Kidney glomerular epithelial cell (primary cell): ENCODE results near the gene CFAP46.
"Not testable (repeated sequence)": the region's sequence is repeated elsewhere in the genome, so short reads cannot be mapped to it uniquely, and the experiment has no call there.

Experiments used
- DNase-seq: peaks from one replicate; lab custom pipeline; 2025; lab: John Stamatoyannopoulos, UW

Gene CFAP46

DNA sequence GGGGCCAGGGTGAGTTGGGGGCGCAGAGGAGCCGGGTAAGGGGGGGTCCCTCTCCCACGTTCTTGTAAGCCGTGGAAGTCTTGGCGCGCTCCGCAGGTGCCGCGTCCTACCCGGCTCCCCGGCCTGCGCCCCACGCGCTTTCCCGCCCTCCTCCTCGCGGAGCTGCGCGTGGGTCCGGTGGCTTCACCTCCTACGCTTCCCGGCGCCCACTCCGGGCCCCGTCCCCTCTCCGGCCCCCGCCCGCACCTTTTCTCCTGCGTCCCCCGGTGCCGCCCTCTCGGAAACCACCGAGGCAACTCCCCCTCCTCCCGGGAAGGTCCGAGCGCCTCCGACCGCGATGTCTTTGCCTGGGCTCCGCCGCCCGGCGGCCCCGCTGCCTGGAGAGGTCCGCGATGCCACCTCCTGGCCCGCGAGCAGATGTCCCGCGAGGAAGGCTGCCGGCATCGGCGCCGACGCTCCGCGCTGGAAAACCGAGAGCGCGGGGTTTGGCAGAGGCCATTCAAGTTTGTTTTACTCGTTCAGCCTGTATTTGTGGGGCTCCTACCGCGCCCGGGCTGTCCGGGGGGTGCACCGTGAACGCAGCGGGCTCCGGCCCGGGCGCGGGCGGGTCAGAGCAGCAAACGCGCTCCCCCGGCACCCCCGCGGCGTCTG, 154.1 kb downstream of the CFAP46 start:
- peak; percentile 18 for DNase-seq

DNA sequence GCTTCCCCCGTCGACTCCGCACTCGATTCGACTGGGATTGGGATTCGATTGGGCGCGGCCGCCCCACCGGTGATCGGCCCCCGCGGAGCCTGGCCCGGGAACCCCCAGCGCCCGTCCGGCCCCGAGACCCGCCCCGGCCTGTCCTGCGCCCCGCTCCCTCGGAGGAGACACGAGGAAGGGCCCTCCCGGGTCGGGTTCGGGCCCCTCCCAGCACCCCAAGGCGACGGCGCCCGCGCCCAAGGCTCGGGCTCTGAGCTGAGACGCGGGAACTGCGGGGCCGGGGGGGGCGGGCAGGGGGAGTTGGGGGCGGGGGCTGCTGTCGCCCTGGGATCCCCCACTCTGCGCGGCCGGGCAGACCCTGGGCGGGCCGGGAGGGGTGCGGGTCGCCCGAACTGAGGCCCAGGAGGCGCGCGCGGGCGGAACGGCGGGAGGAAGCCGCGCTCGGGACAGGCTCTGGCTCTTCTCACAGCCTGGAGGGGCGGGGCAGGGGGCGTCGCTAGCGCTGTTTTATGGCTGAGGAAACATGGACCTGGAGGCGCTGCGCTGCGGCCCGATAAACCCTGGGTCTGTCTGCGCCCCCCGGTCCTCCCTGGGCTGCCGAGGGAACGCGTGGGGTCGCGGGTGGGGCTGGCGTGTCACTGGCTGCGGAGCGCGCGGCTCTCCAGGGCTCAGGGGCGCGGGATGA, 154.7 kb downstream of the CFAP46 start:
- no peak for DNase-seq

DNA sequence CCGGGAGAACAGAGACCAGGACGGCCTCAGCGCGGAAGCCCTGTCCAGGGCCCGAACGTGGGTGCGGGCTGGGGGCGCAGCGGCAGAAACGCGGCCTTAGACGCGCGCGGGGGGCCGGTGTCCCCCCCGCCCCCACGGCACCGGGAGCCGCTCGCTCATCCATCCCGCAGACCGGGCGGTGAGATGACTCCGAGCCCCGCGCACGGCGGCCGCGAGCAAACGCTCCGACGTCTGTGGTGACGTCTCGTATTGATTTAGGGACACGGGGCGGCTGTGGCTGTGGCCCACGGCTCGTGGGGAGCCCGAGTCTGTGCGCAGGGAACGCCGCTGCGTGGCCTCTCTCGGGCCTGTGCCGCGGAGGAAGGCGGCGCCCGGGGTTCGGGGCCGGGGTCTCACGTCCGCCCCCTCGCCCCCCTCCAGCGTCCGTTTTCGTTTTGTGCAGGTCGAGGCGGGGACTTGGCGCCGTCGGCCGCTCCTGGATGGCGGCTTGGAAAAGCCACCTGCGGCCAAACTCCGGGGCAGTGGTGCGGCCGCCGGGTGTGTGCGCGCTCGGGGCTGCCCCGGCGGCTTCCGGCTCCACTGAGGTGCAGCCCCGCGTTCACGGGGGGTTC, 155.4 kb downstream of the CFAP46 start:
- no peak for DNase-seq

DNA sequence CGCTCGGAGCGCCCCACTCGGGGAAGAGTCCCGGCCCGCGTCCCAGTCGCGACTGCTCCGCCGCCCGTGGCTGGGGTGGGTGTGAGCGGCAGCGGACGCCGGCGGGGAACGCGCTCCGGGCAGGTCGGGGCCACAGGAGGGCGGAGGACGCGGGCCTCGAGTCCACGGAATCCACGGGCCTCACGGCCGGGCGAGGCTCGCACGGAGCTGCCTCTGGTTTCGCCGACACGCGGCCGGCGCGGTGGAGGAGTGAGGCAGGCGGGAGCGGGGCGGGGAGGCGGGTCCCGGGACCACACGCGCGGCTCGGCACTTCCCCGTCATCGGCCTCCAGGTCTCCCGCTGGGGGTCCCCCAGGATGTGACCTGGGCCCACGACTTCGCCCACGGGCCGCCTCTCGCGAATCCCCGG, 155.9 kb downstream of the CFAP46 start:
- no peak for DNase-seq

DNA sequence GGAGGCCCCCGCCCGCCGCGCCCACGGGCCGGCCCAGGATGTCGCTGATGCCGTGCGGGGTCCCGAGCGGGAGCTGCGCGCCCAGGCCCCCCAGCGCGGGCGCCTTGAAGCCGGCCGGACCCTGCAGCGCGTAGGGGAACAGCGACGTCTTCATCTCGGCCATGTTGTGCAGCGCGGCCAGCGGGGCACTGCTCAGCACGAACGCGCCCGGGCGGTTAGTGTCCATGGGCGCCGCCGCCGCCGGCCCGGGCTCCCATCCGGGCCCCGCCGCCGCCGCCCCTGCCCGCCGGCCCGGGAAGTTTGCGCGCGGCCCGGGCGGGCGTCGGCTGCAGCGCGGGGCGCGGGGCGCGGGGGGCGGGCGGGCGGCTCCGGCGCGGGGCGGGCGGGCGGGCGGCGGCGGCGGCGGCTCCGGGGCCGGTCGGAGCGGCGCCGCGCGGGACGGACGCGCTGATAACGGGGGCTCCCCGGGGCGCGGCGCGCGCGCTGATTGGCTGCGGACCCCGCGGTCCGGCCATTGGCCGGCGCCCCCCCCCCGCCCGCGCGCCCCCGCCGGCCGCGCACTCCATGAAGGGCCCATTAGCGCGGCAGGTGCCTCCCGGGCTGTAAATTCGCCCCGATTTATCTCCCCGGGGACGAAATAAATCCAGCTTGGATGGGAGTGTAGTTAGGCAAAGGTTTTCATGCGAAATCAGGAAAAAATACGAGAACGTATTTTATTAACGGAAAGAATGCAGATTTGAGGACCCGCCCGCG, 156.5 kb downstream of the CFAP46 start, which contains the start of gene NKX6-2:
Gene NKX6-2, minus strand, starts transcription at position 425 of the 753 bp plus-strand sequence. Its CDS starts 199 bp downstream, at position 226.
- no peak for DNase-seq

DNA sequence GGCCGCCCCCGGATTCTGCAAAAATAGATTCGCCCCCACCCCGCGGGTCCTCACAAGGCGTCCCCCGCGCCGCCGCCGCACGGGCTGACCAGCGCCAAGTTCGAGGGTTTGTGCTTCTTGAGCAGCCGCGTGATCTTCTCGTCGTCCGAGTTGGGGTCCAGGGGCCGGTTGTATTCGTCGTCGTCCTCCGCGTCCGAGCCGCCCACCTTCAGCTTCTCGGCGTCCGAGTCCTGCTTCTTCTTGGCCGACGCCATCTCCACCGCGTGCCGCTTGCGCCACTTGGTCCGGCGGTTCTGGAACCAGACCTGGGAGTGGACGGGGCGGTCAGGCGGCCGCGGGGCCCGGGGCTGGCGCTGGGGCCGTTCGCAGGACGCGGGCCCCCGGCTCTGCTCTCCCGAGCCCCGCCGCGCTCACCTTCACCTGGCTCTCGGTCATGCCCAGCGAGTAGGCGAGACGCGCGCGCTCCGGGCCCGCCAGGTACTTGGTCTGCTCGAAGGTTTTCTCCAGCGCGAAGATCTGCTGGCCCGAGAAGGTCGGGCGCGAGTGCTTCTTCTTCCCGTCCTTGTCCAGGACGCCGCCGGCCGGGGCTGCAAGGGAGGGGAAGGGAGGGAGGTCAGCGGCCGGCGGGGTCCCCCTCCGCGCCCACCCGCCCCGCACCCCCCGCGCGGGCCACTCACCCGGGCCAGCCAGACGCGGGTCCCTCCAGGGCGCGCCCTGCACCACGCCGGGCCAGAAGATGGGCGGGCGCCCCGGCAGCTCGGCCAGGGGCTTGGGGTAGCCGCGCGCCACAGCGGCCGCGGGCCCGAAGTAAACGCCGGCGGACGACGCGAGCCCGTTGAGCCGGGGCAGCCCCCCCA, 157.3 kb downstream of the CFAP46 start:
- DNase-seq: no peak

DNA sequence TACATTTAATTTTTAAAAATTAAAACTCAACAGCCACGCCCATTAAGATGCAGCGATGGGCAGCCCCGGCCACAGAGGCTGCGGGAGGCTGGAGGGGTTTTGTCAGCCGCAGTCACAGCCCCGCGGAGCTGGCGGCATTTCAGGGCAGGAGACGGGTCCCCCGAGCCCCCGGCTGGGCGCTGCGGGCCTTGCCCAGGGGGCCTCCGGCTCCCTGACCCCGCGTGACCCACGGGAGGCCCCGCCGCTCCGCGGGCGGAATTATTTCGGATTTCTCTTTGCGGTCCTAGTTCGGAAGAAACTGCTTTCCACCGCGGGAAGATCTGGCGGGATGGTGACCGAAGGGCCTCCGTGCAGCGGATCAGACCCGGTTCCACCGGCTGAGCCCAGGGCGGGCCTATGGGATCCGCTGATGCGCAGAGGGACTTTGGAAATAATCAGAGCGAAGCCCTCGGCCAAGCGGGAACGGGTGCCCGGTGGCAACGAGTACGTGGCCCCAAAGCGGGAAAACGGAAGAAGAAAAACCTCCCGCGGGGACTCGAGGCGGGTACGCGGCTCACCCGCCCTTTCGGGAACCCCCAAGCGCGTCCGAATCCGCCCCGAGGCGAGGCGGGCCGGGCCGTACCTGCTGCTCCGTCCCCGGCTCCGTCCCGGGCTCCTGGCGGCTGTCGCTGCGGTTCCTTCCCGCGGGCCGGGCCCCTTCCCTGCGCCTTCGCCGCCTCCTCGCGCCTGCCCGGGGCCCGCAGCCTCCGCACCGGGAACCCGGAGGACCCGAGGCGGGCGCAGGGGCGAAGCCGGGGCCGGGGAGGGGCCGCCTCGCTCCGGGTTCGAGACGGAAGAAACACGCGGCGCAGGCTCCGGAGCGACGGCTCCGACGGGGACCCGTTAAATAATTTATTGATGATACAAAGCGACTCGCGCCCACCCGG, 158.2 kb downstream of the CFAP46 start:
- DNase-seq: no peak

DNA sequence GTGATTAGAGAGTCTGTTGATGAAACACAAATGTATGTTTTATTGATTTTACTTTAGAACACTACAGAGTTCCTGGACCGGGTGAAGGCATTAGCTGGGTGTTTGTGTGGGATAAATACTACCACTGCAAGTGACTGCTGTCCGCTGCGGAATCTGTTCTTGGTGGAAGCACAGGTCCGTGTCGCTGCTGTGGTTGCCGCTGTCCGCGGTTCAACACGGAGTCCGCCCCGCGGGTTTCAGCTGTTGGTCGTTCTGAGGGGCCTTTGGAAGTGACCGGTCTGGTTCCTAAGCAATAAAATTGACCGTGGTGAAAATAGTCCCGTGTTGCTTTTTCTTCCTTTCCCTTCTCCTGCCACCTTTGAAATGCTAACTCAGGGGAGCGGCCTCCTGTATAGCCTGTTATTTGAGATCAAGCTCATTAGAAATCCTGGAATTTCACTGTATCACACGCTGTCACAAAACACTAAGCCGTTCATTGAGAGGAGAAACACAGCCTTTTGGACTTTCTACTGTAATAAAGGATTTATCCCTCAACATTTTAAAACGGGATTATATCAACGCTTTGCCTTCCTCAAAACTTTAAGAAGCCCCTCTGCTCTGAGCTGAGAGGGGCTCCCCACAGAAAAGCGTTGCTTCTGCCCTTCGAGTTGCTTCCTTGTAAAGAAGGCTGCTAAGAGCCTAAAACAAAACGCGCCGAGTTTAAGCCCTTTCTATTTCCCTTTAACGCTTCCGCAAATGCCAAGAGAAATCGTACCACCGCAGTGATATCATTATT, 159.0 kb downstream of the CFAP46 start:
- no peak for DNase-seq

DNA sequence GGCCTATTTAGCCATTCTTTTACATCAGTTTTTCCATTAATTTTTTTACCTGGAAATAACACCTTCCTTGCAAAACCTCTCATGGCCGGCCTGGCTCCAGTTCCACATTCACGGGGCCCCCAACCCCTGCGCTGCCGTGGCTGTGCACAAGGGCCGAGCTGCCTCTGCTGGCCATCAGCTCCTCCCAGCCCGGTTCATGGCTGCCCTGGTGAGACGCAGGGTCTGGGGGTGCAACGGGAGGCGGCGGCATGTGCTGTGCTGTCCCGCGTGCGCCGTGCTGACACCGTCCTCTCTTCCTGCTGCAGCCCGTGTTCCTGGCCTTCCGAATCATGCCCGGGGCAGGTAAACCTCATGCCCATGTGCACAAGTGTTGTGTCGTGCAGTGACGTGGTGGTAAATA, 160.8 kb downstream of the CFAP46 start:
- DNase-seq: no peak

DNA sequence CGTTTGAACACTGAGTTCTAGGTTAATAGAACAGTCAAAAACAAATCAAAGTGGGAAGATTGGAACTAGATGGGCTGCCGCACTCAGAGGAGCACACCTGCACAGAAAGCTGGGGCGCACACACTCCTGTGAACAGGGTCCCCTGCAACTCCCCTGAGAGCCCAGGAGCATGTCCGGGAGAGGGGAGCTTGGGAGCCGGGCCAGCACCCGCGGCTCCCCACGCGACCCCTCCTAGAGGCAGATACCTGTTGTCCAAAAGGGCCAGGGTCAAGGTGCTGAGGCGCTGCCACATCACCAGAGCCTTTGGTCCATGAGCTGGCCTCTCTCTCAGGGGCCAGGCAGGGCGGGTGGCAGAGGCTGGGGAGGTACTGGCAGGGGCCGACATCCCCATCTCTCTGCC, 162.0 kb downstream of the CFAP46 start:
- DNase-seq: no peak

DNA sequence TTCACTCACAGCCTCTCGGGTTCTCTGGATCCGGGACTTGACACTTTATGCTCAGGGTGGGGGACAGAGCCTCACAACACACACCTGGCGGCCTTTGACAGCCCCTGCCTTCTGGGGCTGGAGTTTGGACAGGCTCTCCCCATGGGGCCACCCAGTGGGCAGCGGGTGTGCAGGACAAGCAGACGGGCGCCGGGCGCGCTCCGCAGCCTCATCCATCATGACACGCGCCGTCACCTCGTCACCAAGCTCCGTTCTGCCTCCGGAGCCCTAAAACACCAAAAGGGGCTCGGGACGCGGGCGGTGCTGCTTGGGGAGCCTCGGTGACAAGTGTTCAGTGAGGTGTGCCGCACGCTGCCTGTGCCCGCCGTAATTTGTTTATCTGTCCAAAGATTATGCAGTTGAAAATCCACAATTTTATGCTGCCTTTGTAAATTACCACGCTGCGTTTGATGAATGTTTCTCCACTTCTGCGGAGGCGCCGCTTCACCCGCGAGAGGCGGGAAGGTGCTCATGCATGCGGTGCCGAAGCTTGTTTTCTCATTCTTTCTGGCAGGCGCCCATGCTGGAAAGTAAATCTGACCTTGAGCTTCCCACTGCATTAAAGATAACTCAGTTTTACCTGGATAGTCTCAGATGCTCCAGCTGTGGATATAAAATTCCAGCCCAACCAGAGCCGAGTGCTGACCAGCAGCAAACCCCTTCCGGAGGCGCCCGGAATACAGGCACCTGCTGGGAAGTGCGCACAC, 162.6 kb downstream of the CFAP46 start:
- no peak for DNase-seq

DNA sequence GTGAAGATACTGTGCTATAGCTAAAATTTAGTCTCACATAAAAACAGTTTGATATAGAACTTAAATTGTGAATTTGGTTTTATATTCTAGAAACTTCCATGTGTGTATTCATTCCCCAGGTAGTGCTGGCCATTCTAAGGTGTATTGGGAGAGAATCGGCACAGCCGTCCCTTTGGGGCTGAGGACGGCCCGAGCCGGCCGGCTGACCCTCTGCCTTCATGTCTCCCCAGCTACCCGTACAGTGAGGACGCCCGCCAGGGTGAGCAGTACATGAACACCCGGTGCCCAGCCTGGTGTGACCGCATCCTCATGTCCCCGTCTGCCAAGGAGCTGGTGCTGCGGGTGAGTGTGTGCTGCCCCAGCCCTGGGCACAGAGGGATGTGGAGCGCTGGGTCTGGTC, 164.9 kb downstream of the CFAP46 start:
- DNase-seq: no peak

DNA sequence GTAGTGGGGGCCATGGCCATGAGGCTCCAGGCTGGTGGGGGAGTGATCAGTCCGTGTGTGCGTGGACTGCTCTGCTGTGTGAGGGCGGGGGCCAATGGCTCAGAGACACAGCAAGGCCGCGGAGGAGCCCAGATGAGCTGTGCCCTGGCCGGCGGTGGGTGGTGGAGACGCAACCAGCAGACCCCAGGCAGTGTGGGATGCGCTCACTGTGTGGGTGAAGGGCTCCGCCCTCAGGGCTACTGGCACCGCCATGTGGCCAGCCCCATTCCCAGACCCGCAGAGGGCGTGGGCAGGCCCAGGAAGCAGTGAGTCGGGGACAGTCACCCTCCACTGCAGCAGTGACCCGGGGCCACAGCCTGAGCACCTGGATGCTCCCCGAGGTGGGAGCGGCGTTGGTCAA, 165.5 kb downstream of the CFAP46 start:
- DNase-seq: no peak

DNA sequence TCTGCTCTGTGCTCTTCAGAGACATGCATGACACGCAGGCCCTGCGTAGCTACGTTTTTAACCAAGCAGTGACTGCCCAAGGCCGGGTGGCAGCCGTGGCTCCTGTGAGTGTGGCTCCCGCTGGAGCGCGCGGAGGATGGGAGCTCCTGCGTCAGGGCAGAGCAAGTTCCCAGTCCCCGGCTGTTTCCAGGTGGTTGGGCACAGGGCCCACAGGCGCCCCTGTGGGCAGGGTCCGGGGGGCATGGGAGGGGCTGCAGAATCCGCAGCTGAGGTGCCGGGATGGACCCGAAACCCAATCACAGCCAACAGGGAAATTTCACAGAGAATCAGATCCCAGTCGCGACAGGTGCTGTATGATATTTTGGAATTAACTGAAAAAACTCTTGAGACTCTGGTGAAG, 166.2 kb downstream of the CFAP46 start:
- DNase-seq: no peak

DNA sequence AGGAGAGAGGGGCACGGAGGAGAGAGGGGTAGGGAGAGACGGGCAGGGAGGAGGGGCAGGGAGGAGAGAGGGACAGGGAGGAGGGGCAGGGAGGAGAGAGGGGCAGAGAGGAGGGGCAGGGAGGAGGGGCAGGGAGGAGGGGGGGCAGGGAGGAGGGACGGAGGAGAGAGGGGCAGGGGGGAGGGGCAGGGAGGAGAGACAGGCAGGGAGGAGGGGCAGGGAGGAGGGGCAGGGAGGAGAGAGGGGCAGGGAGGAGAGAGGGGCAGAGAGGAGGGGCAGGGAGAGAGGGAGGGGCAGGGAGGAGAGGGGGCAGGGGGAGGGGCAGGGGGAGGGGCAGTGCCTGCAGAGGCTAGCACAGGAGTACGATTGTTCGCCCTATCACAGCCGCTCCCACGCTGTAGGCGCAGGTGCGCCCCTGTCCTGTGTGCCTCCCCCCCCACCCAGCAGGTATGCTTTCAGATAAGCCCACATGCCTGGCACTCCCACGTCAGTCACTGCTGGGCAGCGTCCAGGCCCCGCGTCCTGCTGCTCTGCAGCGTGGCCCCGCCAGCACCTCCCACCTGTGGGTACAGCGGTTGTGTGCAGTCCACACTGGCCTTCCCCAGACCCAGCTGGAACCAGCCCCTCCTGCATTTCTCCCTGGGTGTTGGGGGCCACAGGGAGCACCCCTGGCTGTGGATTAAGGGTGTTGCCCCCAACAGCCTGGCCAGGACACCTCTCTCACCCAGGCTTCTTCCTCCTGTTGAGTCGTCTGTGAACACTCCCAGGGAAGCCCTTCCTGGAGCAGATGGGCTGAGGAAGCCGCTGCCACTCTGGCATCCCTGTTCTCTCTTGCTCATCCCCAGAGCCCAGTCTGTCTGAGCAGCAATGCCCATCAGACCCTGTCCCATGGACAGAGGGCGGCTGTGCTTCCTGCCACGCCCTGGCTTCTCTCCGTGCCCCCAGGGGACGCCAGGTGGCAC, 167.2 kb downstream of the CFAP46 start:
- DNase-seq: no peak

DNA sequence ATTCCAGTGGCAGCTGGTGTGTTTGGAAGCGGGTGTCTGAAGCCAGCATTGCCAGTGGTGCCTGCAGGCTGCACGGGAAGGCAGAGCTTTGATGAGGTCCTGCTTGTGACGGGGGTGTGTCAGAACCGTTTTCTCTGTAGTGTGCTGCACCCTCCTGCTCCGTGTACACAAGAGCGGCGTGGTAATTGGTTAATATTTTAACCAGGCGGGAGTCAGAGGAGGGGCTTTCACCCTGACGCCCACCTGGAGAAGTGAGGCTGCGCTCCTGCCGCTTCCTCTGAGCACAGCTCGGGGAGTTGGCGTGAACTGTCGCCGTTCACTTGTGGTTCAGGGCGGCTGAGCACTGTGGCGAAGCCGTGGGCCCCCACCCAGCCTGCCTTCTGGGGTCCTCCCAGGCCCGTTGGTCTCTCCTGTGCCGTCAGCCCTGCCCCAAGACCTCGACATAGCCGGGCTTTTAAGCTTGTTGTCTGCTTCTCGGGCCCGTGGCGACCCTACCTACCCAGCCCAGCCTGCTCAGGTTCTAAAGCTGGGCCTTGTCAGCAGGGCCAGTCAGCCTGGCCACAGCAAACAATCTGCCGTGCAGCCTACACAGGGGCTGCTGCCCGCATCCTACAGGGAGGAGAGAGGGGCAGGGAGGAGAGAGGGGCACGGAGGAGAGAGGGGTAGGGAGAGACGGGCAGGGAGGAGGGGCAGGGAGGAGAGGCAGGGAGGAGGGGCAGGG, 168.0 kb downstream of the CFAP46 start:
- DNase-seq: peak; percentile 13

DNA sequence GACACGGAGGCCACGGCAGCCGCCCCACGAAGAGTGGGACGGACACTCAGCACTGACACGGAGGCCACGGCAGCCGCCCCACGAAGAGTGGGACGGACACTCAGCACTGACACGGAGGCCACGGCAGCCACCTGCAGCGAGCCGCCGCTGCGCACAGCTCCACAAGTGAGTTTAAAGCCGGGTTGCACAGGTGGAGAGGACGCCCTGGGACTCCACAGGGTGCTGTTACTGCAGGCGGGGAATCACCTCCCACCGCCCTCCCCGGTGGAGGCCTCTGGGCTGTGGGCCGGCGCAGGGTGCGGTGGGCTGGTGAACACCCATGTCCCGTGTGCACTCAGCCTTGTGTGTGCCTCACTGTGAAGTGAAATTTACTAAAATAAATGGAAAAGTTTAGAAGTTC, 169.6 kb downstream of the CFAP46 start:
- DNase-seq: not testable (repeated sequence)
